ENCODE results near the gene NEK2. TPM values are rescaled to one million over a fixed set of nuclear protein-coding genes. Genes with fewer than 3 reads are reported as not detected.

NEK2 gene
- total RNA-seq, 1 donor from 2014 or later = 9.8 TPM

Other genes starting within 250 kb of the NEK2 start
- not detected for gene RD3, start 183.5 kb downstream of the NEK2 start, total RNA-seq
- 14.1 TPM for gene SLC30A1, start 96.5 kb downstream of the NEK2 start, total RNA-seq
- 17.1 TPM for gene LPGAT1, start 155.1 kb upstream of the NEK2 start, total RNA-seq